Astrocyte of the spinal cord (primary cell): ENCODE data around the gene ADAP2.

Experiments
- DNase-seq: peaks from one replicate; pipeline ENCODE4 v3.0.0; 2011; ENCODE audit warnings: low read depth, low spot score
- H3K4me3 ChIP-seq: 2 replicates; pipeline ENCODE4 v1.5.1; 2011; ENCODE audit warnings: low read depth, mild to moderate bottlenecking, low read length, moderate library complexity
- in situ Hi-C: cut with HindIII; loops from 2 replicates; pipeline ENCODE4 v1.10.0; 2017; ENCODE audit warnings: low sequenced_read_pairs
- TF ChIP-seq, protein P1 (sequence below): IDR thresholded peaks from 2 replicates; pipeline ENCODE4 v1.5.1; 2012; ENCODE audit warnings: low read depth, mild to moderate bottlenecking, low read length, inconsistent platforms

Gene ADAP2

DNA sequence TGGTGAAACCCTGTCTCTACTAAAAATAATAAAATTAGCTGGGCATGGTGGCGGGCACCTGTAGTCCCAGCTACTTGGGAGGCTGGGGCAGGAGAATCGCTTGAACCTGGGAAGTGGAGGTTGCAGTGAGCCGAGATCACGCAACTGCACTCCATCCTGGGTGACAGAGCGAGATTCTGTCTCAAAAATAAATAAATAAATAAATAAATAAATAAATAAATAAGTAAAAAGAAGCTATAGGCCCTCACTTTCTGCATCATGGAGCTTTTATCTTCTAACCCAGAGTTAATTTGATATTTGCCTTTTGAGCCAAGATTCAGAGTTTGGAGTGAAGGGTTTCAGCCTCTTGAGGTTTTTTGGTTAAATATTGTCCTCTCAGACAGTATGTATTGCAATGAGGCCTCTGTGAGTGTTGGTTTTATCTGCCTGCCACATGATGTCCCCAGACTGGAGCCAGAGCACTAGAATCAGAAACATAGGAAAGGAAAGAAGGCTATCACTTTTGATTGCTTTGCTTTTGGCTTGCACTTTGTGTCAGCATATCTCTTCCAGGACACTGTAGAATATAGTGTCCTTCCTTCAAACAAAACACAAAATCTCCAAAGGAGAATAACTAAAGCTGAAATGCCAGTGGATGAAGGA is 81.6 kb downstream of the ADAP2 start:
- DNase-seq: no peak
- no peak overlapping the region for H3K4me3 ChIP-seq
- in situ Hi-C loops: no loop called here
- TF ChIP-seq, protein P1, sequence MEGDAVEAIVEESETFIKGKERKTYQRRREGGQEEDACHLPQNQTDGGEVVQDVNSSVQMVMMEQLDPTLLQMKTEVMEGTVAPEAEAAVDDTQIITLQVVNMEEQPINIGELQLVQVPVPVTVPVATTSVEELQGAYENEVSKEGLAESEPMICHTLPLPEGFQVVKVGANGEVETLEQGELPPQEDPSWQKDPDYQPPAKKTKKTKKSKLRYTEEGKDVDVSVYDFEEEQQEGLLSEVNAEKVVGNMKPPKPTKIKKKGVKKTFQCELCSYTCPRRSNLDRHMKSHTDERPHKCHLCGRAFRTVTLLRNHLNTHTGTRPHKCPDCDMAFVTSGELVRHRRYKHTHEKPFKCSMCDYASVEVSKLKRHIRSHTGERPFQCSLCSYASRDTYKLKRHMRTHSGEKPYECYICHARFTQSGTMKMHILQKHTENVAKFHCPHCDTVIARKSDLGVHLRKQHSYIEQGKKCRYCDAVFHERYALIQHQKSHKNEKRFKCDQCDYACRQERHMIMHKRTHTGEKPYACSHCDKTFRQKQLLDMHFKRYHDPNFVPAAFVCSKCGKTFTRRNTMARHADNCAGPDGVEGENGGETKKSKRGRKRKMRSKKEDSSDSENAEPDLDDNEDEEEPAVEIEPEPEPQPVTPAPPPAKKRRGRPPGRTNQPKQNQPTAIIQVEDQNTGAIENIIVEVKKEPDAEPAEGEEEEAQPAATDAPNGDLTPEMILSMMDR: no peak

DNA sequence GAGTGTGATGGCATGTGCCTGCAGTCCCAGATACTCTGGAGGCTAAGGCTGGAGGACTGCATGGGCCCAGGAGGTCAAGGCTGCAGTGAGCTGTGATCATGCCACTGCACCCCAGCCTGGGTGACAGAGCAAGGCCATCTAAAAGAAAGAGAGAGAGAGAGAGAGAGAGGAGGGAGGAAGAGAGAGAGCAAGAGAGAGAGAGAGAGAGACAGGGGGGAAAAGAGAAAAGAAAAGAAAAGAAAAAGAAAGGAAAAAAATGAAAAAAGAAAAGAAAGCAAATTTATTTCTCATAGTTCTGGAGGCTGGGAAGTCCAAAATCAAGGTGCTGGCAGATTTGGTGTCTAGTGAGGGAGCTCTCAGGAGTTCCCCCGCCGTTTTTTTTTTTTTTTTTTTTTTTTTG is 82.4 kb downstream of the ADAP2 start:
- no peak overlapping the region for H3K4me3 ChIP-seq
- in situ Hi-C loops: no loop called here
- DNase-seq: no peak
- TF ChIP-seq, protein P1: no peak

DNA sequence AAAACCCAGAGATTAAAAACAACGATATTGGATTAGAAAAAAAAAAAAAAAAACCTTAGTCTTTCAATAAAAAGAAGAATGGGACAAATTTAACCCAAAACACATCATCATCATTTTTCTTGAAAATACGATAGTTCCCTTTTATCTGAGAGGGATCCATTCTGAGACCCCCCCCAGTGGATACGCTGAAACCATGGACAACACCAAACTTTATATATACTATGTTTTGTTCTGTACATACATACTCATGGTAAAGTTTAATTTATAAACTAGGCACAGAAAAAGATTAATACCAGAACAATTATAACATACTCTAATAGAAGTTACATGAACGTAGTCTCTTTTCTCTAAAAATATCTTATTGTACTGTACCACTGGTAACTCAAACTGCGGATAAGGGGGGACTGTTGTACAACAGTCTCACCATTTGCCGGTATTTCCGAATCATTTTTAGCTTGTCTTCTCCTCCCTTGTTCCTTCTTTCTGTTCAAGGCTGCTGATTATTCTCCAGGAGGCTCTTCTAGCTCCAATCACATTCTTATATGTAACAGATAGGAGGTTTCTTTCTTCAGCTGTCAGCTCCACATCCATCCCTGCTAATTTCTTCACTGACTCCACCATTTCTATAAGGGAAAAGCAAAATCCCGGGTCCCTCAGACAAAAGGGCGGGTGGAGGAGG is 86.1 kb downstream of the ADAP2 start:
- TF ChIP-seq, protein P1: no peak
- DNase-seq: no peak
- in situ Hi-C loops: no loop called here
- H3K4me3 ChIP-seq: peak overlapping the region; percentile 59

DNA sequence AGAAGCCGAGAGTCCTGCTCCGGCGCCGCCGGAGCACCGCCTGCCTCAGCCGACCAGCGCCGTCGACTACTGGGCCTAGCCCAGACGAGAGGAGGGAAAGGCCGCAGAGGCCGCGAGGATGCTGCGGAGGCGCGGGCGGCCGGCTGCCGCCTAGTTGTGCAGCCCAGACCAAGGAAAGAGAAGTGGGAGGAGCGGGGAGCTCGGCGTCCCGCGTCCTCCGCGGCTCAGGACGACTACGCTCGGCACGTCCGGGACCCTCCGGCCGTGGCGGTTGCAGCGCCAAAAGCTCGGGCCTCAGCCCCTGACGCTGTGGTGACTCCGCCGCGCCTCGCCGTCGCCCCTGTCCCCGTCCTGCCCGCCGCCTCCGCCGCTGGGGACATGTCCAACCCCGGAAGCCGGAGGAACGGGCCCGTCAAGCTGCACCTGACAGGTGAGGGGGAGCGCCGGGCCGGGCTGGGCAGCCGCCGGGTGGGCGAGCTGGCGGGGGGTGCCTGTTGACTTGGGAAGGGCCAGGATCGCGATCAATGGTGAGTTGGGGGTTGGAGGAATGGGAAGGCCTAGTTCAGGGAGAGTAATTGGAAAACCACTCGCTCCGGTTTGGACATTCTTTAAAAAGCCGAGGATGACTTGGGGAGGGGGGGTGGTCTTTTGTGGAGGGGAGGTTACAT is 86.8 kb downstream of the ADAP2 start:
- in situ Hi-C loops: no loop called here
- peak; percentile 64 for DNase-seq
- TF ChIP-seq, protein P1: no peak
- H3K4me3 ChIP-seq: peak overlapping the region; percentile 59
